PFSK-1 (cell line): ENCODE results near the gene SMG6.

ENCODE experiments used
- POLR2AphosphoS5 ChIP-seq: IDR thresholded peaks from 2 replicates; pipeline ENCODE4 v1.6.1; 2012; ENCODE audit warnings: low read depth, mild to moderate bottlenecking, control low read depth, low read length, moderate library complexity
- REST ChIP-seq, 2 experiments: IDR thresholded peaks; 2 replicates each; pipeline versions ENCODE4 v1.6.1 to v1.8.0; 2011 to 2012; ENCODE audit warnings: low read depth in 2 of 2, low read length in 2 of 2, control low read depth in 1 of 2, inconsistent platforms in 1 of 2, mild to moderate bottlenecking in 1 of 2, moderate library complexity in 1 of 2; ENCODE audit not compliant: insufficient read depth in 1 of 2
- TAF1 ChIP-seq: IDR thresholded peaks from 2 replicates; pipeline ENCODE4 v1.6.1; 2012; ENCODE audit warnings: low read length, control low read depth, borderline replicate concordance; ENCODE audit not compliant: insufficient read depth

GRCh38 chr17:2071455-2072281 is 231.9 kb downstream of the SMG6 start:
- TF ChIP-seq REST (IDR thresholded peaks at IDR 0.05; ENCODE audit: insufficient read depth in 1 of 2, low read depth in 2 of 2, low read length in 2 of 2): 0 out of 4 replicates have a peak, but pooled peaks of 1 of the 2 experiments have one; percentile 53
- peak; percentile 50; the same call in 1 of the 2 replicates for TF ChIP-seq POLR2AphosphoS5
- peak; percentile 25; the same call in 1 of the 2 replicates for TF ChIP-seq TAF1
